ENCODE results near the gene CARHSP1. TPM values are rescaled to one million over a fixed set of nuclear protein-coding genes. Genes with fewer than 3 reads are reported as not detected.
"Not testable (repeated sequence)": the region's sequence is repeated elsewhere in the genome, so short reads cannot be mapped to it uniquely, and the experiment has no call there.

CARHSP1 gene
- polyA plus RNA-seq, 2 of the 4 experiments (the other 2 are of a cell fraction), result 53.9 to 172 TPM

DNA sequence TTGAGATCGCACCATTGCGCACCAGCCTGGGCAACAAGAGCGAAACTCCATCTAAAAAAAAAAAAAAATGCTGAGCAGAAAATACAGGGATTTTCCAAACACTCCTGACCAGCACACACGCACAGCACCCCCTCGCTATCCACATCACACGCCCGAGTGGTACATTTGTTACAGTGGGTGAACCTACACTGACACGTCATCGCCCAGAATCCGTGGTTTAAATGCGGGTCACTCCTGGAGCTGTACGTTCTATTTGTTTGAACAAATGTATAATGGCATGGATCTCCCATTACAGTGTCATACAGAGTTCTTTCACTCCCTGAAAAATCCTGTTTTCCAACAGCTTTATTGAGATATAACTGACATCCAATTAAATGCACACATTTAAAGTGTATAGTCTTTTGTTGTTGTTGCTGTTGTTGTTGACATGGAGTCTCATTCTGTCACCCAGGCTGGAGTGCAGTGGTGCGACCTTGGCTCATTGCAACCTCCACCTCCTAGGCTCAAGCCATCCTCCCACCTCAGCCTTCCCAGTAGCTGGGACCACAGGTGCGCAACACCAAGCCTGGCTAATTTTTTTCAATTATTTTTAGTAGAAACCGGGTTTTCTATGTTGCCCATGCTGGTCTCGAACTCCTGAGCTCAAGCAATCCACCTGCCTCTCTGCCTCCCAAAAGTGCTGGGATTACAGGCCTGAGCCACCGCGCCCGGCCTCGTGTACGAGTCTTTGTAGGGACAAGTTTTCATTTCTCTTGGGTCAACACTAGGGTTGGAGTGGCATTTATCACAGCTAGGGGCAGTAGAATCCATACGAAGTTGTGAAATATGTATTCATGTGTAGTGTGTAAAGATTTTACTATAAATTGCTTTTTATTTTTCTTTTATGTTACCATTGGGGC is 4.4 kb upstream of the CARHSP1 start:
- no peak for DNase-seq (ENCODE audit: low read depth in 1 of 2, low spot score in 1 of 2)
- WGBS (ENCODE audit: missing lambda C conversion rate), result 83% methylated on average over 22 of the region's 22 CpGs
- no peak overlapping the region for H3K4me2 ChIP-seq
- no peak for FAIRE-seq
- POLR2A ChIA-PET, result no interaction called here
- no peak for ATAC-seq
- no peak for TF ChIP-seq MAFK (IDR thresholded peaks at IDR 0.05; ENCODE audit: partially characterized antibody)
- TF ChIP-seq CEBPB (IDR thresholded peaks at IDR 0.05), result 0 out of 4 replicates have a peak, but pooled peaks of 1 of the 2 experiments have one; percentile 19
- no peak for TF ChIP-seq EP300 (IDR thresholded peaks at IDR 0.05)
- no peak for TF ChIP-seq CHD2 (IDR thresholded peaks at IDR 0.05; ENCODE audit: low read length, partially characterized antibody)
- no peak for TF ChIP-seq NPAS2 (CRISPR knock-in tag; IDR thresholded peaks at IDR 0.05; ENCODE audit: borderline replicate concordance)
- 0 out of 5 replicates have a peak, but pooled peaks of 1 of the 2 experiments have one; percentile 19 for TF ChIP-seq RAD21 (conservative IDR thresholded peaks at IDR 0.05 in 1 of 2, IDR thresholded peaks at IDR 0.05 in 1 of 2)
- TF ChIP-seq, protein P1, sequence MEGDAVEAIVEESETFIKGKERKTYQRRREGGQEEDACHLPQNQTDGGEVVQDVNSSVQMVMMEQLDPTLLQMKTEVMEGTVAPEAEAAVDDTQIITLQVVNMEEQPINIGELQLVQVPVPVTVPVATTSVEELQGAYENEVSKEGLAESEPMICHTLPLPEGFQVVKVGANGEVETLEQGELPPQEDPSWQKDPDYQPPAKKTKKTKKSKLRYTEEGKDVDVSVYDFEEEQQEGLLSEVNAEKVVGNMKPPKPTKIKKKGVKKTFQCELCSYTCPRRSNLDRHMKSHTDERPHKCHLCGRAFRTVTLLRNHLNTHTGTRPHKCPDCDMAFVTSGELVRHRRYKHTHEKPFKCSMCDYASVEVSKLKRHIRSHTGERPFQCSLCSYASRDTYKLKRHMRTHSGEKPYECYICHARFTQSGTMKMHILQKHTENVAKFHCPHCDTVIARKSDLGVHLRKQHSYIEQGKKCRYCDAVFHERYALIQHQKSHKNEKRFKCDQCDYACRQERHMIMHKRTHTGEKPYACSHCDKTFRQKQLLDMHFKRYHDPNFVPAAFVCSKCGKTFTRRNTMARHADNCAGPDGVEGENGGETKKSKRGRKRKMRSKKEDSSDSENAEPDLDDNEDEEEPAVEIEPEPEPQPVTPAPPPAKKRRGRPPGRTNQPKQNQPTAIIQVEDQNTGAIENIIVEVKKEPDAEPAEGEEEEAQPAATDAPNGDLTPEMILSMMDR (IDR thresholded peaks at IDR 0.05), result peak; percentile 19; the same call in 1 of the 3 replicates
- H3K4me3 ChIP-seq, result no peak overlapping the region
- H3K4me1 ChIP-seq, result peaks cover 35% of the 10 kb centered on the region
- CTCF ChIA-PET, result interaction anchor here (0.7 to 7.9 kb wide), 7 partner anchors 8 to 394 kb away, joined by 3 to 84 read pairs (median 3); partner anchors contain the start of gene LITAFD
- H3K27ac ChIP-seq, result 0 out of 6 replicates have a peak overlapping the region, but pooled peaks of 1 of the 2 experiments have one; percentile 25
- H3K9me3 ChIP-seq, result no peaks in the 10 kb centered on the region

DNA sequence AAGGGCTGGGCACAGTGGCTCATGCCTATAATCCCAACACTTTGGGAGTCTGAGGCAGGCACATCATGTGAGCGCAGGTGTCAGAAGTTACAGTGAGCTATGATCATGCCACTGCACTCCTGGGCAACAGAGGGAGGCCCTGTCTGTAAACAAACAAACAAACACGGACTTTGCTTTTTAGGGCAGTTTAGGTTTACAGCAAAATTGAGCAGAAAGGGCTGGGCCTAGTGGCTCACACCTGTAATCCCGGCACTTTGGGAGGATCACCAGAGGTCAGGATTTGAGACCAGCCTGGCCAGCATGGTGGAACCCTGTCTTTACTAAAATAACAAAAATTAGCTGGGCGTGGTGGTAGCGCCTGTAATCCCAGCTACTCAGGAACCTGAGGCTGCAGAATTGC is 3.3 kb upstream of the CARHSP1 start:
- no peak for FAIRE-seq
- POLR2A ChIA-PET, result no interaction called here

DNA sequence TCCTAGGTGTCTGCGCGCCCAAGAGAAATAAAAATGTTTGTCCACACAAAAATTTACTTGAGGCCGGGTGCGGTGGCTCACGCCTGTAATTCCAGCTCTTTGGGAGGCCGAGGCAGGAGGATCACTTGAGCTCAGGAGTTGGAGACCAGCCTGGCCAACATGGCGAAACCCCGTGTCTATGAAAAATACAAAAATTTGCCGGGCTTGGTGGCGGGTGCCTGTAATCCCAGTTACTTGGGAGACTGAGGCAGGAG is 1.1 kb upstream of the CARHSP1 start:
- H3K9me3 ChIP-seq; ATAC-seq; H3K4me3 ChIP-seq; FAIRE-seq; DNase-seq (ENCODE audit: low read depth in 1 of 2, low spot score in 1 of 2): not testable (repeated sequence)
- 94% methylated on average over 10 of the region's 10 CpGs for WGBS (ENCODE audit: missing lambda C conversion rate)
- ChIA-PET POLR2A (interaction anchor here (1.7 to 2.7 kb wide), 3 partner anchors 9 to 17 kb away, joined by 8 to 24 read pairs (median 9); no protein-coding TSS in a partner anchor), CTCF (interaction anchor here (1.0 to 7.9 kb wide), 5 partner anchors 10 to 245 kb away, joined by 3 to 84 read pairs (median 4); partner anchors contain the start of gene LITAFD)
- H3K27ac ChIP-seq, result peak overlapping the region; percentile 82 to 87
- H3K4me2 ChIP-seq, result peak overlapping the region; percentile 98; the same call in 2 of the 3 replicates
- H3K4me1 ChIP-seq, result peaks cover 56% of the 10 kb centered on the region

More for the DNA sequence above, 3.3 kb upstream of the CARHSP1 start:
- Histone ChIP-seq H3K4me1 (peaks cover 34% of the 10 kb centered on the region), H3K4me3 (no peak overlapping the region), H3K27ac (peak overlapping the region; percentile 52 to 82; a peak in 4 of 6 replicates), H3K9me3 (no peaks in the 10 kb centered on the region), H3K4me2 (no peak overlapping the region)
- no peak for TF ChIP-seq JUN (IDR thresholded peaks at IDR 0.05)
- TF ChIP-seq, protein P2, sequence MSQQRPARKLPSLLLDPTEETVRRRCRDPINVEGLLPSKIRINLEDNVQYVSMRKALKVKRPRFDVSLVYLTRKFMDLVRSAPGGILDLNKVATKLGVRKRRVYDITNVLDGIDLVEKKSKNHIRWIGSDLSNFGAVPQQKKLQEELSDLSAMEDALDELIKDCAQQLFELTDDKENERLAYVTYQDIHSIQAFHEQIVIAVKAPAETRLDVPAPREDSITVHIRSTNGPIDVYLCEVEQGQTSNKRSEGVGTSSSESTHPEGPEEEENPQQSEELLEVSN (IDR thresholded peaks at IDR 0.05; ENCODE audit: borderline replicate concordance, low read depth), result no peak
- TF ChIP-seq GATA3 (IDR thresholded peaks at IDR 0.05; ENCODE audit: borderline replicate concordance), result no peak
- TF ChIP-seq NFE2L2 (conservative IDR thresholded peaks at IDR 0.05; ENCODE audit: low read length), result no peak
- TF ChIP-seq RNF2 (IDR thresholded peaks at IDR 0.05; ENCODE audit: borderline replicate concordance, low read depth), result no peak
- TF ChIP-seq RAD21 (conservative IDR thresholded peaks at IDR 0.05 in 1 of 2, IDR thresholded peaks at IDR 0.05 in 1 of 2), result no peak
- no peak for TF ChIP-seq EHMT2 (IDR thresholded peaks at IDR 0.05; ENCODE audit: low read depth)
- no peak for TF ChIP-seq EHF (CRISPR knock-in tag; IDR thresholded peaks at IDR 0.05)
- TF ChIP-seq RFX5 (IDR thresholded peaks at IDR 0.05), result no peak
- TF ChIP-seq TP53 (CRISPR knock-in tag; IDR thresholded peaks at IDR 0.05), result no peak
- no peak for TF ChIP-seq FOSB (CRISPR knock-in tag; IDR thresholded peaks at IDR 0.05)
- no peak for ATAC-seq
- WGBS (ENCODE audit: missing lambda C conversion rate), result 76% methylated on average over 5 of the region's 5 CpGs
- CTCF ChIA-PET, result interaction anchor here (0.7 to 7.9 kb wide), 3 partner anchors 10 to 484 kb away, joined by 3 to 84 read pairs (median 3); partner anchors contain the start of gene LITAFD
- no peak for DNase-seq (ENCODE audit: low read depth in 1 of 2, low spot score in 1 of 2)
